HCT116 (cell line): Measurements from ENCODE around the gene FTL. TPM values are rescaled to one million over a fixed set of nuclear protein-coding genes. Genes with fewer than 3 reads are reported as not detected.
A peak's percentile ranks its signal among the peaks of the same experiment; 100 is the strongest.

Source experiments
- ATAC-seq: fragments of 200-7000 bp; cut with Tn5 transposase; 2 replicates; pipeline ENCODE4 v1.9.1; 2020; ENCODE audit warnings: mild to moderate bottlenecking, moderate library complexity
- BruUV-seq: library from RNA; stranded (reverse); fragments of 400-500 nt; replicated peaks from 2 replicates; lab custom pipeline; 2021; lab: Mats Ljungman, UMichigan
- CTCF ChIA-PET: fragments of 300-600 bp; sonication (Branson Sonifier 250); formaldehyde crosslinking; loops from one replicate; lab custom pipeline; 2021; ENCODE audit warnings: antibody characterized with exemption; lab: Charles Lee
- POLR2A ChIA-PET: fragments of 300-600, 350-600 bp; sonication (Branson Sonifier 250); formaldehyde crosslinking; loops from one replicate; lab custom pipeline; 2021; ENCODE audit warnings: antibody characterized with exemption; lab: Charles Lee
- RAD21 ChIA-PET, 2 experiments: fragments of 300-600 bp; sonication (Branson Sonifier 250); formaldehyde crosslinking; loops; one replicate each; lab custom pipeline; 2023; ENCODE audit warnings: low total read pairs in 2 of 2; ENCODE audit not compliant: uncharacterized antibody in 2 of 2, unreplicated experiment in 2 of 2, low non-redundant PET in 1 of 2; lab: Charles Lee
- DNase-seq: peaks from one replicate; pipeline ENCODE4 v3.0.0-alpha.2; 2010; ENCODE audit warnings: low read depth, low spot score
- H2AFZ ChIP-seq: fragments of 200-600 bp; shearing (Covaris generic), sonication (generic); 2 replicates; pipeline ENCODE4 v1.6.1; 2017; ENCODE audit warnings: low read depth, mixed run types, mixed read lengths, antibody characterized with exemption, low read length; ENCODE audit not compliant: poor library complexity, severe bottlenecking
- H3K27ac ChIP-seq: 2 replicates; pipeline ENCODE4 v1.5.1; 2012; ENCODE audit warnings: low read depth, low read length
- H3K27me3 ChIP-seq: fragments of 200-600 bp; sonication (generic); 2 replicates; pipeline ENCODE4 v1.6.1; 2016; ENCODE audit warnings: mixed run types, low read length, mixed read lengths; ENCODE audit not compliant: insufficient read depth
- H3K36me3 ChIP-seq, 2 experiments: fragments of 200-500 bp in 1 of 2; fragments of 200-600 bp in 1 of 2; sonication (Bioruptor generic) in 1 of 2; sonication (generic) in 1 of 2; 2 replicates each; pipeline versions ENCODE4 v1.5.1 to v1.6.1; 2014 to 2016; ENCODE audit warnings: low read length in 2 of 2, inconsistent platforms in 1 of 2, mixed read lengths in 1 of 2, mixed run types in 1 of 2; ENCODE audit not compliant: insufficient read depth in 2 of 2, control insufficient read depth in 1 of 2
- H3K4me1 ChIP-seq, 2 experiments: fragments of 200-600 bp in 1 of 2; sonication (generic) in 1 of 2; 2 replicates each; pipeline versions ENCODE4 v1.5.1 to v1.6.1; 2012 to 2017; ENCODE audit warnings: low read length in 2 of 2, inconsistent platforms in 1 of 2, mild to moderate bottlenecking in 1 of 2, mixed read lengths in 1 of 2, mixed run types in 1 of 2, moderate library complexity in 1 of 2; ENCODE audit not compliant: insufficient read depth in 2 of 2, control insufficient read depth in 1 of 2
- H3K4me2 ChIP-seq: fragments of 200-600 bp; sonication (generic); 2 replicates; pipeline ENCODE4 v1.6.1; 2017; ENCODE audit warnings: mixed run types, low read length, mixed read lengths
- H3K4me3 ChIP-seq, 2 experiments: fragments of 200-600 bp in 1 of 2; sonication (generic) in 1 of 2; replicated peaks in 1 of 2; 2 replicates each; pipeline ENCODE4 v1.5.1; 2011 to 2016; ENCODE audit warnings: low read length in 2 of 2, control low read depth in 1 of 2, low read depth in 1 of 2, mild to moderate bottlenecking in 1 of 2, mixed read lengths in 1 of 2, mixed run types in 1 of 2
- H3K79me2 ChIP-seq: fragments of 200-600 bp; sonication (generic); 2 replicates; pipeline ENCODE4 v1.6.1; 2017; ENCODE audit warnings: mild to moderate bottlenecking, mixed run types, low read length, moderate library complexity, mixed read lengths; ENCODE audit not compliant: insufficient read depth
- H3K9ac ChIP-seq: fragments of 200-600 bp; sonication (generic); 2 replicates; pipeline ENCODE4 v1.6.1; 2016; ENCODE audit warnings: low read length, mixed read lengths
- H3K9me2 ChIP-seq: fragments of 200-600 bp; sonication (generic), shearing (Covaris generic); 2 replicates; pipeline ENCODE4 v1.6.1; 2017; ENCODE audit warnings: mixed run types, mild to moderate bottlenecking, moderate library complexity; ENCODE audit not compliant: insufficient read depth
- H3K9me3 ChIP-seq, 2 experiments: fragments of 200-500 bp in 1 of 2; fragments of 200-600 bp in 1 of 2; sonication (Bioruptor generic) in 1 of 2; sonication (generic) in 1 of 2; 2 replicates each; pipeline ENCODE4 v1.6.1; 2014 to 2017; ENCODE audit warnings: low read length in 2 of 2, mixed read lengths in 2 of 2, inconsistent platforms in 1 of 2, low read depth in 1 of 2, mild to moderate bottlenecking in 1 of 2, mixed run types in 1 of 2, moderate library complexity in 1 of 2; ENCODE audit not compliant: control insufficient read depth in 1 of 2, insufficient read depth in 1 of 2
- H4K20me1 ChIP-seq: fragments of 200-600 bp; sonication (generic), shearing (Covaris generic); 2 replicates; pipeline ENCODE4 v1.6.1; 2017; ENCODE audit warnings: mixed run types, mild to moderate bottlenecking, moderate library complexity; ENCODE audit not compliant: insufficient read depth
- CBX3 ChIP-seq: IDR thresholded peaks from 2 replicates; pipeline ENCODE4 v1.6.1; 2012; ENCODE audit warnings: low read depth
- CEBPB ChIP-seq: IDR thresholded peaks from 2 replicates; pipeline ENCODE4 v1.6.1; 2012; ENCODE audit warnings: low read depth
- EGR1 ChIP-seq: IDR thresholded peaks from 2 replicates; pipeline ENCODE4 v1.6.1; 2012; ENCODE audit warnings: low read depth
- ELF1 ChIP-seq: IDR thresholded peaks from 2 replicates; pipeline ENCODE4 v1.6.1; 2012; ENCODE audit warnings: low read depth, borderline replicate concordance
- EZH2 ChIP-seq: fragments of 200-600 bp; sonication (generic); IDR thresholded peaks from 2 replicates; pipeline ENCODE4 v1.6.1; 2017; ENCODE audit warnings: antibody characterized with exemption, mixed run types
- EZH2phosphoT487 ChIP-seq: fragments of 200-600 bp; IDR thresholded peaks from 2 replicates; pipeline ENCODE4 v1.6.1; 2018; ENCODE audit warnings: antibody characterized with exemption, borderline replicate concordance
- POLR2A ChIP-seq: IDR thresholded peaks from 2 replicates; pipeline ENCODE4 v1.7.0; 2011; ENCODE audit warnings: borderline replicate concordance; ENCODE audit not compliant: insufficient read depth, insufficient read length; ENCODE audit errors: extremely low read depth
- POLR2AphosphoS5 ChIP-seq: IDR thresholded peaks from 2 replicates; pipeline ENCODE4 v1.6.1; 2011; ENCODE audit warnings: mild to moderate bottlenecking, low read depth, low read length, moderate library complexity
- RAD21 ChIP-seq: IDR thresholded peaks from 2 replicates; pipeline ENCODE4 v1.6.1; 2012; ENCODE audit warnings: low read depth, mild to moderate bottlenecking
- SIN3A ChIP-seq: IDR thresholded peaks from 2 replicates; pipeline ENCODE4 v1.6.1; 2012; ENCODE audit warnings: low read depth
- SP1 ChIP-seq: IDR thresholded peaks from 2 replicates; pipeline ENCODE4 v1.6.1; 2012; ENCODE audit warnings: low read depth
- TCF7L2 ChIP-seq: IDR thresholded peaks from 2 replicates; pipeline ENCODE4 v1.7.0; 2011; ENCODE audit warnings: borderline replicate concordance, inconsistent platforms; ENCODE audit not compliant: insufficient read depth, insufficient read length; ENCODE audit errors: extremely low read depth
- YY1 ChIP-seq: IDR thresholded peaks from 2 replicates; pipeline ENCODE4 v1.6.1; 2011; ENCODE audit warnings: low read length, low read depth, moderate library complexity, mild to moderate bottlenecking; ENCODE audit not compliant: insufficient replicate concordance; ENCODE audit errors: extremely low read depth
- ZBTB33 ChIP-seq: IDR thresholded peaks from 2 replicates; pipeline ENCODE4 v1.6.1; 2011; ENCODE audit warnings: mild to moderate bottlenecking, low read length, moderate library complexity; ENCODE audit not compliant: insufficient replicate concordance; ENCODE audit errors: extremely low read depth
- ZFX ChIP-seq: fragments of 450-650 bp; IDR thresholded peaks from 2 replicates; pipeline ENCODE4 v1.6.1; 2017
- ZNF274 ChIP-seq: fragments of 200-500 bp; sonication (Bioruptor generic); IDR thresholded peaks from 2 replicates; pipeline ENCODE4 v1.6.1; 2014; ENCODE audit warnings: mild to moderate bottlenecking, low read depth, low read length, inconsistent platforms
- intact Hi-C: fragments of 100-400 bp; cut with micrococcal nuclease; formaldehyde crosslinking; loops from 2 replicates; pipeline ENCODE4 v1.10.0; 2022
- total RNA-seq: library from RNA; stranded (reverse); gene quantifications from one replicate; pipeline ENCODE4 v1.2.1, GENCODE V29; 2021; ENCODE audit not compliant: unreplicated experiment
- TF ChIP-seq, protein P1 (sequence below): IDR thresholded peaks from 2 replicates; pipeline ENCODE4 v1.6.1; 2012
- TF ChIP-seq, protein P2 (sequence below): IDR thresholded peaks from 2 replicates; pipeline ENCODE4 v1.6.1; 2012; ENCODE audit warnings: low read depth

The FTL gene
- total RNA-seq, 1 experiment from 2014 or later = 1,885 TPM

- TF ChIP-seq ZBTB33 (no peak), ZNF274 (no peak), EGR1 (no peak), POLR2A (no peak), POLR2AphosphoS5 (no peak), TCF7L2 (no peak), CEBPB (no peak), CBX3 (no peak), ELF1 (no peak)
- TF ChIP-seq, all 23 proteins: peak for 0
These were observed 11.0 kb upstream of the FTL start (continued) for GRCh38 chr19:48953990-48954594.

DNA sequence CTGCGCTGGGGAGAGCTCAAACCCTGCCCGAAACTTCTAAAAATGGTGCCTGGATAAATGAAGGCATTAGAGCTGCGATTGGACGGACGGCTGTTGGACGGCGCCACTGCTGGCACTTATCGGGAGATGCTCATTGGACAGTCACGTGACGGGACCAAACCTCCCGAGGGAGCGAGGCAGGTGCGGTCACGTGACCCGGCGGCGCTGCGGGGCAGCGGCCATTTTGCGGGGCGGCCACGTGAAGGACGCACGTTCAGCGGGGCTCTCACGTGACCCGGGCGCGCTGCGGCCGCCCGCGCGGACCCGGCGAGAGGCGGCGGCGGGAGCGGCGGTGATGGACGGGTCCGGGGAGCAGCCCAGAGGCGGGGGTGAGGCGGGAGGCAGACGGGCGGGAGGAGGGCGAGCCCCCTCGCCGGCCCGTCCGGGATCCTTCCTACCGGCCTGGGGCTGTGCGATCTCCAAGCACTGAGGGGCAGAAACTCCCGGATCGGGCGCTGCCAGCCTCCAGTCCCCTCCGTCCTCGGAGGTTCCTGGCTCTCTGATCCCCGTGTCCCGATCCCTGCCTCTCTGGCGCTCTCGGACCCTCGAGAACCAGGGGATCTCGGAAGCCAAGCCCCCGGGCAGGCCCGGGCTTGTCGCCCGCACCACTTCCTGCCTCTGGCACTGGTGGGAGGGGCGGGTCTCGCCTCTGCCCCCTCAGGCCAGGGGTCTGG is 10.4 kb upstream of the FTL start, which contains the start of gene BAX:
Gene BAX (plus strand): TSS at position 281 of the 713 bp plus-strand sequence. CDS start 54 bp downstream, at position 335.
- RAD21 ChIA-PET = no interaction called here
- Histone ChIP-seq H3K9ac (peak within 1 kb of the TSS; percentile 94), H3K79me2 (peaks cover 16% of the 10 kb centered on the region), H3K27me3 (no peaks in the 10 kb centered on the region), H3K9me3 (no peaks in the 10 kb centered on the region), H4K20me1 (no peaks in the 10 kb centered on the region), H3K9me2 (no peaks in the 10 kb centered on the region), H2AFZ (peak within 1 kb of the TSS; percentile 4), H3K27ac (peak within 1 kb of the TSS; percentile 92), H3K4me1 (peaks cover 5 to 19% of the 10 kb centered on the region in 2 experiments; a peak in 3 of 4 replicates), H3K36me3 (peaks cover 0 to 4% of the 10 kb centered on the region in 2 experiments; a peak in 1 of 4 replicates), H3K4me2 (peak within 1 kb of the TSS; percentile 76), H3K4me3 (peak within 1 kb of the TSS; percentile 81 to 98)
- CTCF ChIA-PET = interaction anchor here (1.2 kb wide), 1 partner anchor 16 kb away, joined by 5 read pairs; no protein-coding TSS in a partner anchor
- TSS peak; percentile 54 for BruUV-seq
- DNase-seq (peak; percentile 95), ATAC-seq (peak; percentile 91)
- POLR2A ChIA-PET = interaction anchor here (0.6 to 1.5 kb wide), 7 partner anchors 16 to 84 kb away, joined by 3 to 7 read pairs (median 3); partner anchors contain the start of genes DHDH, NUCB1 and PPP1R15A
- intact Hi-C loops = no loop called here
- TF ChIP-seq SIN3A (peak; percentile 85), RAD21 (no peak), YY1 (peak; percentile 99), CEBPB (no peak), EZH2phosphoT487 (no peak), EZH2 (no peak), ELF1 (no peak), ZFX (peak; percentile 33; the same call in 1 of the 2 replicates), POLR2AphosphoS5 (peak; percentile 71; the same call in 1 of the 2 replicates), POLR2A (peak; percentile 72), SP1 (peak; percentile 52), CBX3 (no peak)
- TF ChIP-seq, protein P1, sequence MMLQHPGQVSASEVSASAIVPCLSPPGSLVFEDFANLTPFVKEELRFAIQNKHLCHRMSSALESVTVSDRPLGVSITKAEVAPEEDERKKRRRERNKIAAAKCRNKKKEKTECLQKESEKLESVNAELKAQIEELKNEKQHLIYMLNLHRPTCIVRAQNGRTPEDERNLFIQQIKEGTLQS = no peak
- TF ChIP-seq, protein P2, sequence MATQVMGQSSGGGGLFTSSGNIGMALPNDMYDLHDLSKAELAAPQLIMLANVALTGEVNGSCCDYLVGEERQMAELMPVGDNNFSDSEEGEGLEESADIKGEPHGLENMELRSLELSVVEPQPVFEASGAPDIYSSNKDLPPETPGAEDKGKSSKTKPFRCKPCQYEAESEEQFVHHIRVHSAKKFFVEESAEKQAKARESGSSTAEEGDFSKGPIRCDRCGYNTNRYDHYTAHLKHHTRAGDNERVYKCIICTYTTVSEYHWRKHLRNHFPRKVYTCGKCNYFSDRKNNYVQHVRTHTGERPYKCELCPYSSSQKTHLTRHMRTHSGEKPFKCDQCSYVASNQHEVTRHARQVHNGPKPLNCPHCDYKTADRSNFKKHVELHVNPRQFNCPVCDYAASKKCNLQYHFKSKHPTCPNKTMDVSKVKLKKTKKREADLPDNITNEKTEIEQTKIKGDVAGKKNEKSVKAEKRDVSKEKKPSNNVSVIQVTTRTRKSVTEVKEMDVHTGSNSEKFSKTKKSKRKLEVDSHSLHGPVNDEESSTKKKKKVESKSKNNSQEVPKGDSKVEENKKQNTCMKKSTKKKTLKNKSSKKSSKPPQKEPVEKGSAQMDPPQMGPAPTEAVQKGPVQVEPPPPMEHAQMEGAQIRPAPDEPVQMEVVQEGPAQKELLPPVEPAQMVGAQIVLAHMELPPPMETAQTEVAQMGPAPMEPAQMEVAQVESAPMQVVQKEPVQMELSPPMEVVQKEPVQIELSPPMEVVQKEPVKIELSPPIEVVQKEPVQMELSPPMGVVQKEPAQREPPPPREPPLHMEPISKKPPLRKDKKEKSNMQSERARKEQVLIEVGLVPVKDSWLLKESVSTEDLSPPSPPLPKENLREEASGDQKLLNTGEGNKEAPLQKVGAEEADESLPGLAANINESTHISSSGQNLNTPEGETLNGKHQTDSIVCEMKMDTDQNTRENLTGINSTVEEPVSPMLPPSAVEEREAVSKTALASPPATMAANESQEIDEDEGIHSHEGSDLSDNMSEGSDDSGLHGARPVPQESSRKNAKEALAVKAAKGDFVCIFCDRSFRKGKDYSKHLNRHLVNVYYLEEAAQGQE = no peak
